HL-60/S4 treated with retinoic acid at 250 ng/mL for 4 days and 3 days (cell line): ENCODE measurements around the gene SH3BGR.

Experiments used
- in situ Hi-C: fragments of 300-500 bp; cut with MboI; formaldehyde crosslinking; loops from 2 replicates; pipeline ENCODE4 v1.7.0; 2022; ENCODE audit warnings: low sequenced_read_pairs

SH3BGR gene

GRCh38 chr21:39511102-39511501 is 59.3 kb downstream of the SH3BGR start:
- in situ Hi-C loops = no loop called here

- in situ Hi-C loops = no loop called here
These were observed 62.0 kb downstream of the SH3BGR start for GRCh38 chr21:39513735-39514134.

- in situ Hi-C loops = no loop called here
These were observed 64.1 kb downstream of the SH3BGR start for GRCh38 chr21:39515684-39516472.

DNA sequence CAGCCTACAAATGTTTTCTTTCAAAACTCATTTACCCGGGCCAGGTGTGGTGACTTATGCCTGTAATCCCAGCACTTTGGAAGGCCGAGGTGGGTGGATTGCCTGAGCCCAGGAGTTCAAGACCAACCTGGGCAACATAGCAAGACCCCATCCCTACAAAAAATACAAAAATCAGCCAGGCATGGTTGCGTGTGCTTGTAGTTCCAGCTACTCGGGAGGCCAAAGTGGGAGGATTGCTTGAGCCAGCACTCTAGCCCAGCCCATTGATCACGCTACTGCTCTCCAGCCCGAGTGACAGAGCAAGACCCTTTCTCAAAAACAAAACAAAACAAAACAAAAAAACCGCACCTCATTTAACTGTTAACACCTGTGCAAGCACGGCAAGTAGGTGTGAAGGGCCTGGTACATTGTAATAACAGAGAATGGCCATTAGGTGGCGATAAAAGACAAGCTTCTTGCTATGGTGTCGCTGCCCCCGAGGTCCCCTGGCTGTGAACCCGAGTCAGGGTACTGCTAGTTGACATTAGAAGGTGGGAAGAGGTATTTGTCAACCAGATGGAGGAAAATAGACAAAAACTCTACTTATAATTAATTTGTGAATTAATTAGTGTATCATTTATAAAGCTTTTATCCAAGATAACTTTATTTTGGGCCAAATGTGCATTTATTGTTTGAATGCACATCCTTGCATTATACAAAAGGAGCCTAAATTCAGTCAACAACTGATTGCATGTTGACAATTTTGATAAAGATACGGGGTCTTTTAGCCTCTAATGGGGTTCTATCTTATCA is 66.5 kb downstream of the SH3BGR start:
- in situ Hi-C loops = no loop called here

- in situ Hi-C loops = no loop called here
These were observed 67.1 kb downstream of the SH3BGR start for GRCh38 chr21:39518847-39519210.

DNA sequence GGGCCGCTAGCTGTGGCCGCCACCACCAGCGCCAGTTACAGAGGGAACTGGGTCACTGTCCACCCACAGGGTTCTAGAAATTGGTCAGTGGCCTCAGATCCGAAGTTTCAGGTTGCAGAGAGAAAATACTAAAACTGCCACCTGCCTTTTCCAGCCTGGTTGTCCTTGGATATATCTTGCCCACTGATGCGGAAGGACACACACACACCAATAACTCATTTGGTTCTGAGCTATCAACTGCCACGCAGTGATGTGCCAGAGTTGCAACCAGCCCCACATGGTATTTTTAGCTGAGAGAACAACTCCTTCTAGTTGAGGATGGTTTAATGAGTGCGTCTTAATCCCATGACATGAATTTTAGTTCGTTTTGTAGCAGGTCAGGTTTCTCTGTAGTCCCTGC is 68.1 kb downstream of the SH3BGR start:
- in situ Hi-C loops = loop anchor here (10.0 kb wide), 1 partner anchor 195 kb away; no protein-coding TSS in a partner anchor

DNA sequence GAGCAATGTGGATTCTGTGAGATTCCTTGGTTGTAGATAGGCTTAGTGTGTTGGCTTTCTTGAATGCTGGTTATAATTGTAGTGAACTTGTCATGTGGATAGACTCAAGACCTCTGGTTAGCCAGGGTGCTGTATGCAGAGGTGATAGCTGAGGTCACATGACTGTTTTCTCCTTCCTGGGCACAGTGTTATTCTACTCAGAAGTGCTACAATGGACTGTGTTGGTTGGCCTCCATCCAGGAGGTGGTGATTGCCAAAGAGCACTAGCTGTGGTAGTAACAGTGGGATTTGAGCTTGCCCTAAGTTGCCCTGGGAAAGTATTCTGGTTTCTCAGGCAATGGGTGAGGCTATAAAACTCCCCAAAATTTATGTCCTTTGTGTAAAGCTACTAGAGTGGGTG is 71.6 kb downstream of the SH3BGR start:
- in situ Hi-C loops = loop anchor here (10.0 kb wide), 1 partner anchor 191 kb away; no protein-coding TSS in a partner anchor

- in situ Hi-C loops = loop anchor here (10.0 kb wide), 1 partner anchor 191 kb away; no protein-coding TSS in a partner anchor
These were observed 72.1 kb downstream of the SH3BGR start for GRCh38 chr21:39523915-39524314.

GRCh38 chr21:39525129-39525528 is 73.4 kb downstream of the SH3BGR start:
- in situ Hi-C loops = loop anchor here (10.0 kb wide), 1 partner anchor 190 kb away; no protein-coding TSS in a partner anchor

DNA sequence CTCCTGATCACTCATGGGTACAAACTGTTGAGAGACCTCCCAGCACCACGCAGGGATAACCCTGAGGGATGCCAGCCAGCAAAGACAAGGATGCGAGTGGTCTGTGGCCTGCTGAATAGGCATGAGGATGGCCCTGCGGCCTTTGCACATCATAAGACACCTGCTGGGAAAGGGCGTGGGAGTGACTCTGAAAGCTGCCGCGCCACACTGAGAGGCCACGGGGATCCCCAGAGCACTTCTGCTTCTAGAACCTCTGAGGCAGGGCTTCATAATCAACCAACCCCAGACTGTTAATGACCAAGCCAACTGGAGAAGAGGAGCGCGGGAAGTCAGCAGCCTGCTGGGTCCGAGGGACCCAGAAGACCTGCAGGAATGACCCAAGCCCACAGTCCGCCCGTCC is 73.8 kb downstream of the SH3BGR start:
- in situ Hi-C loops = loop anchor here (10.0 kb wide), 1 partner anchor 189 kb away; no protein-coding TSS in a partner anchor

DNA sequence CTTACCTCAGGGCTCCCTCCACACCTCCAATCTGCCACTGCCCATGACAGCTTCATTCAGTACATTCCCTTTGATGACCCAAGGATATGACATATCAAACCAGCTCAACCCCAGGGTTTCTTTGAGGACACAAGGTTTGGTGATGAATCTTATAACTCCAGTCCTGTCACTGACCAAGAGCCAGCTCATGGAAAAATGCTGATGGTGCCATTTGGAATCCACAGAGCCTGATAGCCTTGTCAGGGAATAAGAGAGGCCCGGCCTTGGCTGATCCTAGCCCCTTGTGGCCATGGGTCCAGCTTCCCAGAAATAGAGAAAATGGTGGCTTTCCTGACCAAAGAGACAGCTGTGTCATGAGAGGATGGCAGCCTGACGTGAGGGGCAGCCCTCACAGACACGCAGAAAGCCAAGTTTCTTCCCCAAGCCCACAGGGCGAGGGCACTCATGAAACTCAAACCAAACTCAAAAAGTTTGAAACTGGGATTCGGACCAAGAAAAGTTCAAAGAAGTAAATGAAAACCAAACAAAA is 75.4 kb downstream of the SH3BGR start:
- in situ Hi-C loops = loop anchor here (10.0 kb wide), 1 partner anchor 188 kb away; no protein-coding TSS in a partner anchor

DNA sequence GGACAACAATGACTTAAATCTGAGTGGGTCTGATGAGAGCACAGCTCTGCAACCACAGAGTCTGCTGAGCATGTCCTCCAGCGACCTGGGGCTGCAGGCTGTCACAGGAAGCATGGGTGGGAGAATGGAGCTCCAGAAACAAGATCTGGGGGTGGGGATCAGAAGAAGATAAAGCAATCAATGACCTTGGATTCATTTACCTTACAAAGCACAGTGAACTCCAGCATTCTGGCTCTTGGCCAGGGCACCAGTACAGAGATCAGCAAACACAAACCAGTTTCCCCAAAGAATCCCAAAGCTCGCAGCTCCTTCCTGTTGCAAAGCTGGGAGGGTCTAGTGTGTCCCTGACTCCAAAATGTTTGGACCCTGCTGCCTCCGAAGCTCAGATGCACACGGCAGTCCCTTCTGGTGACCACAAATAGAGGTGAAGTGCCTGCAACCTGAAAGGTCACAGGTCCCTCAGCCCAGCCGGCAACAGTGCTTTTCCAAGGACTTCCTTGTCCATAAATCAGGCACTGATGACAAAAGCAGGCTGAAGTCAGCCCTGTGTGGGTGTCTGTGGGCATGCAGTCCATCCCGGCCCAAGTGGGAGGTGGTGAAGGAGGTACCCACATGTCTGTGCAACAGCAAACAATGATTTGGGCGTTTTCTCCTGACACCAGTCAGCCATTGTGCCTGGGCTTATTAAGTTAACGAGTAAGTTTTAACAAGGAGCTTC is 76.1 kb downstream of the SH3BGR start:
- in situ Hi-C loops = loop anchor here (10.0 kb wide), 1 partner anchor 187 kb away; no protein-coding TSS in a partner anchor

- in situ Hi-C loops = loop anchor here (10.0 kb wide), 1 partner anchor 186 kb away; no protein-coding TSS in a partner anchor
These were observed 77.3 kb downstream of the SH3BGR start for GRCh38 chr21:39529026-39529425.

DNA sequence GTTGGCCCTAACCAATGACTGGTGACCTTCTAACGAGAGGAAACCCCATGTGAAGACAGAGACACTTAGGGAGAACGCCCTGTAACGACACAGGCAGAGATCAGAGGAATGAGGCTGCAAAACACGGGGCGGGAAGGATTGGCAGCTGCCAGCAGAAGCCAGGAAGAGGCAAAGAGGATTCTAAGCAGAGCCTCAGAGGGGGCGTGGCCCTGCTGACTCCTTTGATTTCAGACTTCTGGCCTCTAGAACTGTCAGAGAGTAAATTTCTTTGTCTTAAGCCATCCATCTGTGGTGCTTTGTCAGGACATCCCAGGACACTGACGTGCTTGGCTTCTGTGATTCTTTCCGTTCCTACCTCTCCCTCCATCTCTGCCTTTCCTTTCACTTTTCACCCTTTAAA is 79.3 kb downstream of the SH3BGR start:
- in situ Hi-C loops = no loop called here

GRCh38 chr21:39531840-39532239 is 80.1 kb downstream of the SH3BGR start:
- in situ Hi-C loops = no loop called here

- in situ Hi-C loops = no loop called here
These were observed 82.0 kb downstream of the SH3BGR start for GRCh38 chr21:39533545-39534380.

GRCh38 chr21:39535646-39536437 is 84.1 kb downstream of the SH3BGR start:
- in situ Hi-C loops = no loop called here

GRCh38 chr21:39536835-39537234 is 85.1 kb downstream of the SH3BGR start:
- in situ Hi-C loops = no loop called here

- in situ Hi-C loops = no loop called here
These were observed 85.8 kb downstream of the SH3BGR start for GRCh38 chr21:39537571-39537970.
